CD4-positive, CD25-positive, alpha-beta regulatory T cell (primary cell): ENCODE data around the gene LRRC47. TPM values are rescaled to one million over a fixed set of nuclear protein-coding genes. Genes with fewer than 3 reads are reported as not detected.

ENCODE experiments used
- ATAC-seq, 2 donors: fragments of 150-1000 bp; cut with Tn5 transposase; one replicate each; pipeline ENCODE4 v1.10.0; 2021; ENCODE audit warnings: low read depth in 2 of 2, moderate number of reproducible peaks in 2 of 2, moderate library complexity in 1 of 2
- DNase-seq, 3 donors: peaks; one replicate each; pipeline versions ENCODE4 v3.0.0 to v3.0.0-alpha.2; 2012 to 2022; ENCODE audit warnings: mixed read lengths in 1 of 3
- H3K27ac ChIP-seq: one replicate; pipeline ENCODE4 v1.7.0; 2013; ENCODE audit warnings: mild to moderate bottlenecking, low read length; ENCODE audit not compliant: insufficient read depth, poor library complexity, severe bottlenecking
- H3K27me3 ChIP-seq: one replicate; pipeline ENCODE4 v1.7.0; 2013; ENCODE audit warnings: low read length; ENCODE audit not compliant: control insufficient read depth, insufficient read depth
- H3K36me3 ChIP-seq: one replicate; pipeline ENCODE4 v1.7.0; 2013; ENCODE audit warnings: mild to moderate bottlenecking, low read length, moderate library complexity; ENCODE audit not compliant: control insufficient read depth, insufficient read depth
- H3K4me1 ChIP-seq: 2 replicates; pipeline ENCODE4 v1.7.0; 2013; ENCODE audit warnings: mild to moderate bottlenecking, low read length; ENCODE audit not compliant: insufficient read depth, control insufficient read depth, poor library complexity, severe bottlenecking
- H3K4me3 ChIP-seq: one replicate; pipeline ENCODE4 v1.7.0; 2013; ENCODE audit warnings: low read depth, mild to moderate bottlenecking, low read length, moderate library complexity
- H3K9me3 ChIP-seq, 2 experiments: 1 replicate in 1 of 2; 2 replicates in 1 of 2; pipeline ENCODE4 v1.7.0; 2013; ENCODE audit warnings: low read length in 2 of 2, mild to moderate bottlenecking in 1 of 2, moderate library complexity in 1 of 2; ENCODE audit not compliant: control insufficient read depth in 2 of 2
- H3K27ac Mint-ChIP-seq, 3 donors: one replicate each; pipeline ENCODE4 v1.8.0; 2020 to 2022; ENCODE audit warnings: mild to moderate bottlenecking in 3 of 3, mixed read lengths in 3 of 3, moderate library complexity in 2 of 3
- H3K27me3 Mint-ChIP-seq: one replicate; pipeline ENCODE4 v1.8.0; 2022; ENCODE audit warnings: mild to moderate bottlenecking, mixed read lengths
- H3K36me3 Mint-ChIP-seq: one replicate; pipeline ENCODE4 v1.8.0; 2020; ENCODE audit warnings: mixed read lengths
- H3K4me1 Mint-ChIP-seq, 4 donors: one replicate each; pipeline ENCODE4 v1.8.0; 2020 to 2022; ENCODE audit warnings: mixed read lengths in 4 of 4, mild to moderate bottlenecking in 1 of 4
- H3K4me3 Mint-ChIP-seq, 4 donors: one replicate each; pipeline ENCODE4 v1.8.0; 2020 to 2022; ENCODE audit warnings: mild to moderate bottlenecking in 4 of 4, mixed read lengths in 4 of 4, moderate library complexity in 3 of 4
- H3K9me3 Mint-ChIP-seq, 7 donors: one replicate each; pipeline ENCODE4 v1.8.0; 2020 to 2022; ENCODE audit warnings: mixed read lengths in 7 of 7, mild to moderate bottlenecking in 3 of 7, moderate library complexity in 2 of 7
- polyA plus RNA-seq, 4 donors: library from polyadenylated mRNA; unstranded; fragments of 300-500 nt; fragmentation: Illumina TruSeq; gene quantifications; one replicate each; pipeline ENCODE4 v1.2.3, GENCODE V29; 2021
- total RNA-seq: library from RNA; stranded (reverse); gene quantifications from one replicate; pipeline ENCODE4 v1.2.3, GENCODE V29; 2022

LRRC47 gene
- total and polyA plus RNA-seq, 5 donors from 2014 or later: 22.0 to 33.9 (median 26.0) TPM

- H3K27me3 ChIP-seq: no peaks in the 10 kb centered on the region
- ATAC-seq (no peak), DNase-seq (no peak)
- H3K9me3 ChIP-seq: no peaks in the 10 kb centered on the region
- no peak overlapping the region for H3K4me3 ChIP-seq
- Mint-ChIP-seq H3K27ac (no peak overlapping the region), H3K4me1 (peaks cover 0 to 6% (median 3%) of the 10 kb centered on the region in 4 donors), H3K9me3 (no peaks in the 10 kb centered on the region), H3K36me3 (peaks cover 41% of the 10 kb centered on the region), H3K27me3 (no peaks in the 10 kb centered on the region), H3K4me3 (no peak overlapping the region)
- H3K4me1 ChIP-seq: peaks cover 6% of the 10 kb centered on the region
- peaks cover 55% of the 10 kb centered on the region for H3K36me3 ChIP-seq
- no peak overlapping the region for H3K27ac ChIP-seq
These were observed 12.4 kb downstream of the LRRC47 start for GRCh38 chr1:3783651-3784474.

- Mint-ChIP-seq H3K4me3 (no peak overlapping the region), H3K27ac (no peak overlapping the region), H3K27me3 (no peaks in the 10 kb centered on the region), H3K36me3 (peaks cover 41% of the 10 kb centered on the region), H3K9me3 (no peaks in the 10 kb centered on the region), H3K4me1 (peaks cover 0 to under 1% (median 0%) of the 10 kb centered on the region in 4 donors)
- Histone ChIP-seq H3K4me1 (peaks cover under 1% of the 10 kb centered on the region), H3K36me3 (peaks cover 42% of the 10 kb centered on the region), H3K4me3 (no peak overlapping the region), H3K9me3 (no peaks in the 10 kb centered on the region), H3K27me3 (no peaks in the 10 kb centered on the region), H3K27ac (no peak overlapping the region)
- no peak for DNase-seq
- no peak for ATAC-seq
These were observed 15.4 kb downstream of the LRRC47 start for GRCh38 chr1:3780901-3781300.

DNA sequence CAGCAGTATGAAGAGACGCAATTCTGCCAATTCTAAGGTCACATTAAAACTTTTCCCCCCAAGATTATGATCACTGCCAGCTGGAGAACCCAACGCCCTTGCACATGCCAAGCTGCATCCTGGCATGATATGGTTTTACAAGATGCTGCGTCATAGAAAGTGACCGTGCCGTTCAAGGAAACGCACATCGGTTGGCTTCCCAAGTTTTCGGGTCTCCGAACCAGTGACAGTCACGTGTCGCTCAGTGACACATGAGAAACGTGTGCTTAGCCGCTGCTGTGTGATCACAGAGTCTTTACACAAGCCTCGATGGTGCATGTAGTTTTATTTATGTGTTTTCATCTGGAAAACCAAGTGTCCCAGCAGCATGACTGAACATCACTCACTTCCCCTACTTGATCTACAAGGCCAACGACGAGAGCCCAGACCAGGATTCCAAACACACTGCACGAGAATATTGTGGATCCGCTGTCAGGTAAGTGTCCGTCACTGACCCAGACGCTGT, 16.3 kb downstream of the LRRC47 start:
- Histone ChIP-seq H3K36me3 (peaks cover 36% of the 10 kb centered on the region), H3K9me3 (no peaks in the 10 kb centered on the region), H3K4me1 (peaks cover 3% of the 10 kb centered on the region), H3K27me3 (no peaks in the 10 kb centered on the region), H3K4me3 (no peak overlapping the region), H3K27ac (no peak overlapping the region)
- no peak overlapping the region for H3K27ac Mint-ChIP-seq
- DNase-seq (no peak), ATAC-seq (no peak)
- peaks cover 35% of the 10 kb centered on the region for H3K36me3 Mint-ChIP-seq
- H3K4me3 Mint-ChIP-seq: no peak overlapping the region
- peaks cover 0 to 5% (median 0%) of the 10 kb centered on the region in 4 donors for H3K4me1 Mint-ChIP-seq
- no peaks in the 10 kb centered on the region for H3K27me3 Mint-ChIP-seq
- no peaks in the 10 kb centered on the region for H3K9me3 Mint-ChIP-seq

DNA sequence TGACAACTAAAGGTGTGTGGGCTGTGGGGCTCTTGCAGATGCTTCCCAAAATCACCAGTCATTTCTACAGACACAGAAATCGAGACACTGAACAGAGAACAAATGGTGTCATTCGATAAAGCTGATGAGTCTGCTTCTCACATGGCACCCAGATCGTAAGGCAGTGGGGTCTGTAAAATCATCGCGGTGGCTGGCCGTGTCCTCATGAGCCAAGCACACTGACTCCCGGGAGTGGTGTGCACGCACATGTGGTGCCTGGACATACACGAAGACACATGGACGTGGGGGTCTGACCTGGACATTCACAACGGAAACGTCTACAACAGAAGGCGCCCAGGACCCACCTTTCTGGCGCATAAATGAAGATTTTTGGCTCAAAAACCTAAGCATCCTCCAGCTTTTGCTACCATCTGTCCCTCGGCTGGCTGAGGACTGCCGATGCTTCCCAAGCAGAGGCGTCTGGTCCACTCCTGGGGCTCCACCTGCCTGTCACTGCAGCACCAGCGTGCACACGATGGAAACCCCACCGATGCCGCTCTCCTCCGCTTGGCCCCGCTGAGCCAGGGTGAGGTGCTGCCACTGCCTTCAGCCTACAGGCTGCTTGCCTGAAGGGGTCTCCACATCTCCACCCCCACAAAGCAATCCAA, 16.9 kb downstream of the LRRC47 start:
- H3K4me3 Mint-ChIP-seq: no peak overlapping the region
- peaks cover 32% of the 10 kb centered on the region for H3K36me3 ChIP-seq

DNA sequence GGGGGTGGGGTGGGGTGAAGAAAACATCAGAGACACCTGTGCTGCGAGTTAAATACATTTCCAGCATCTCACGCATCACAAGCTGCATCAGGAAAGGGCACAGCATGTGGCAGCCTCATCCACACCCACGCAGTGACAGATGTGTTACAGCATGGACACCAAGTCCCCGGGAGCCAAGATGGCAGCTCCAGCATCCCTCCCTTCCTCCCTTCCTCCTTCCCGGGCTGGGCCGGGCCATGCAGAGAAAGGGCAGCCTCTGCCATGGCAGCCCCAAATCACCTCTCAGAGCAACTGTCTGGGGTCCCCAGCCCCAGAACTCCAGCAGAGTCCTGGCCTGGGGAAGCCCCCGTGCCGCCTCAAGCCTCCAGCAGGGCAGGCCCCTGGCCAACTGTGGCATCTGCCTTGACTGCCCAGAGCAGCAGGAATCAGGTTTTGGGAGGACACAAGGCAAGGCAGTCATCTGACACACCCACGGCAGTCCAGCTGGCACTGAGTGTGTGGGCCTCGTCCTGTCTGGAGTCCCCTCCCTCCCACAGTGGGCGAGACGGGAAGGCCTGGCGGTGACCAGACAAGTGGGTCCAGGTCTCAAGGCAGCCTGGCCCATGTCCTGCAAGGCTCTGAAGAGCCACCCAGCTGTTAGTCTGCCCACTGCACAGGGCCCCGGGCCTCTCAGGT, 17.6 kb downstream of the LRRC47 start:
- H3K9me3 ChIP-seq: no peaks in the 10 kb centered on the region

More for the DNA sequence above, 16.9 kb downstream of the LRRC47 start:
- ATAC-seq (no peak), DNase-seq (no peak)
- Mint-ChIP-seq H3K4me1 (peaks cover 0 to 5% (median 0%) of the 10 kb centered on the region in 4 donors), H3K36me3 (peaks cover 33% of the 10 kb centered on the region), H3K27me3 (no peaks in the 10 kb centered on the region), H3K27ac (no peak overlapping the region), H3K9me3 (no peaks in the 10 kb centered on the region)
- H3K4me3 ChIP-seq: no peak overlapping the region
- H3K27ac ChIP-seq: no peak overlapping the region
- H3K9me3 ChIP-seq: no peaks in the 10 kb centered on the region
- H3K27me3 ChIP-seq: no peaks in the 10 kb centered on the region
- H3K4me1 ChIP-seq: peaks cover 3% of the 10 kb centered on the region

GRCh38 chr1:3777647-3778589, 18.4 kb downstream of the LRRC47 start:
- no peak for ATAC-seq
- Mint-ChIP-seq H3K36me3 (peaks cover 27% of the 10 kb centered on the region), H3K4me3 (no peak overlapping the region), H3K27me3 (no peaks in the 10 kb centered on the region), H3K9me3 (no peaks in the 10 kb centered on the region), H3K27ac (no peak overlapping the region), H3K4me1 (peaks cover 0 to 9% (median 0%) of the 10 kb centered on the region in 4 donors)
- H3K27ac ChIP-seq: no peak overlapping the region
- no peaks in the 10 kb centered on the region for H3K27me3 ChIP-seq
- no peaks in the 10 kb centered on the region for H3K9me3 ChIP-seq
- no peak for DNase-seq
- no peak overlapping the region for H3K4me3 ChIP-seq
- H3K36me3 ChIP-seq: peaks cover 21% of the 10 kb centered on the region
- H3K4me1 ChIP-seq: peaks cover 7% of the 10 kb centered on the region

More for the DNA sequence above, 17.6 kb downstream of the LRRC47 start:
- H3K27me3 Mint-ChIP-seq: no peaks in the 10 kb centered on the region
- no peak overlapping the region for H3K4me3 ChIP-seq
- ATAC-seq: no peak
- H3K9me3 Mint-ChIP-seq: no peaks in the 10 kb centered on the region
- no peak overlapping the region for H3K27ac Mint-ChIP-seq
- H3K4me3 Mint-ChIP-seq: no peak overlapping the region
- peaks cover 27% of the 10 kb centered on the region for H3K36me3 Mint-ChIP-seq
- no peaks in the 10 kb centered on the region for H3K27me3 ChIP-seq
- peaks cover 3% of the 10 kb centered on the region for H3K4me1 ChIP-seq
- peaks cover 0 to 5% (median 0%) of the 10 kb centered on the region in 4 donors for H3K4me1 Mint-ChIP-seq
- no peak for DNase-seq
- H3K27ac ChIP-seq: no peak overlapping the region
- H3K36me3 ChIP-seq: peaks cover 26% of the 10 kb centered on the region

- peaks cover 0 to 9% (median 0%) of the 10 kb centered on the region in 4 donors for H3K4me1 Mint-ChIP-seq
- no peak overlapping the region for H3K27ac ChIP-seq
- H3K36me3 Mint-ChIP-seq: peaks cover 22% of the 10 kb centered on the region
- H3K4me3 ChIP-seq: no peak overlapping the region
- H3K27me3 Mint-ChIP-seq: no peaks in the 10 kb centered on the region
- no peaks in the 10 kb centered on the region for H3K9me3 ChIP-seq
- no peak for DNase-seq
- H3K4me3 Mint-ChIP-seq: no peak overlapping the region
- peaks cover 13% of the 10 kb centered on the region for H3K36me3 ChIP-seq
- no peaks in the 10 kb centered on the region for H3K9me3 Mint-ChIP-seq
- H3K27me3 ChIP-seq: no peaks in the 10 kb centered on the region
- peaks cover 11% of the 10 kb centered on the region for H3K4me1 ChIP-seq
- ATAC-seq: no peak
- no peak overlapping the region for H3K27ac Mint-ChIP-seq
These were observed 19.2 kb downstream of the LRRC47 start for GRCh38 chr1:3777078-3777547.
